Endothelial cell (in vitro differentiated cells): ENCODE measurements around the gene PCGF3. TPM values are rescaled to one million over a fixed set of nuclear protein-coding genes. Genes with fewer than 3 reads are reported as not detected.

Experiments
- DNase-seq: peaks from one replicate; pipeline ENCODE4 v3.0.0; 2021; ENCODE audit warnings: low spot score
- H3K27ac Mint-ChIP-seq: one replicate; pipeline ENCODE4 v1.8.0; 2021; ENCODE audit warnings: mixed read lengths, inconsistent platforms; ENCODE audit not compliant: unreplicated experiment
- H3K27me3 Mint-ChIP-seq: one replicate; pipeline ENCODE4 v1.8.0; 2021; ENCODE audit warnings: mild to moderate bottlenecking, moderate library complexity, mixed read lengths, inconsistent platforms; ENCODE audit not compliant: unreplicated experiment
- H3K36me3 Mint-ChIP-seq: one replicate; pipeline ENCODE4 v1.8.0; 2021; ENCODE audit warnings: mild to moderate bottlenecking, low read depth, mixed read lengths, inconsistent platforms; ENCODE audit not compliant: unreplicated experiment
- H3K4me1 Mint-ChIP-seq: one replicate; pipeline ENCODE4 v1.8.0; 2021; ENCODE audit warnings: mild to moderate bottlenecking, mixed read lengths, inconsistent platforms; ENCODE audit not compliant: unreplicated experiment
- H3K4me3 Mint-ChIP-seq: one replicate; pipeline ENCODE4 v1.8.0; 2021; ENCODE audit warnings: mild to moderate bottlenecking, mixed read lengths, inconsistent platforms; ENCODE audit not compliant: unreplicated experiment
- H3K9me3 Mint-ChIP-seq: one replicate; pipeline ENCODE4 v1.8.0; 2021; ENCODE audit warnings: mixed read lengths, inconsistent platforms; ENCODE audit not compliant: unreplicated experiment
- total RNA-seq: library from RNA; stranded (reverse); fragmentation: NEBNext Ultra II Directional; extraction: Animal tissue kit (Norgen Biotek cat#: 25700); gene quantifications from one replicate; pipeline ENCODE4 v1.2.1, GENCODE V29; 2021; ENCODE audit not compliant: unreplicated experiment
- TF ChIP-seq, protein P1 (sequence below): fragments of 200-600 bp; sonication (generic); IDR thresholded peaks from one replicate; pipeline ENCODE4 v1.5.0; 2021; ENCODE audit warnings: antibody characterized with exemption; ENCODE audit not compliant: unreplicated experiment

The PCGF3 gene
- total RNA-seq, 1 donor from 2014 or later = 84.5 TPM

DNA sequence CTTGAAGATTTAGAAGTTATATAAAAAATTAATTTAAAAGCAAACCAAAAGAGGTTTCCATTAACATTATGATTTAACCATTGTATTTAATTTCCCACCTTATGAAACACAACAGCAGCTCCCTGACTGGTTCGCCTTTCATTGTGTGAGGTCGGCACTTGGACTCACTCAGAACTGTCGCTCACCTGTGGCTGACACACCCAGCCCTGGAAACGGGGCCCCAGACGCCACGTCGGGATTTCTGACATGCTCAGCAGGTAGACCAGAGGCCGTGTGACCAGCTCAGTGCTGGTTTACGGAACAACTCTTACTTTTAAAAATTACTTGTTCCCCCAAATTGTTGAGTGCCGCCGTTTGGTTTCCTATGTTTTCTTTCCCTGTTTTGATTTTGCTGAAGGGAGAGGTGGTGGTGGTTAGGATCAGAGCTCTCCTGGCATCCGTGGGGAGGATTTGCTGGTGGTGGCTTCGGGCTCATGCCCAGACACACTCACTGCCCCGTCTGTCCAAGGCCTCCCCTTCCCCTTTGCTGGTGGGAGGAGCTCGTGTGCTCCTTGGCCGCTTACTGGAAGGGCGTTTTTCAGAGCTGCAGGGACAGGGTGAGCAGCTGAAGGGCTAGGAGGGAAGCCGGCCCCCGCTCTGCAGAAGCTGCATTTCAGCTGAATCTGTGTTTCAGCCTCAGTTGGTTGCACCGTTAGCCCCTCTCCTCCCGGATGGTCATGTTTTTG lies 61.1 kb downstream of the PCGF3 start:
- Mint-ChIP-seq H3K4me3 (peak overlapping the region; percentile 44), H3K27me3 (peaks cover 21% of the 10 kb centered on the region), H3K36me3 (peaks cover 57% of the 10 kb centered on the region), H3K27ac (peak overlapping the region; percentile 71), H3K4me1 (peaks cover 37% of the 10 kb centered on the region), H3K9me3 (no peaks in the 10 kb centered on the region)
- TF ChIP-seq, protein P1, sequence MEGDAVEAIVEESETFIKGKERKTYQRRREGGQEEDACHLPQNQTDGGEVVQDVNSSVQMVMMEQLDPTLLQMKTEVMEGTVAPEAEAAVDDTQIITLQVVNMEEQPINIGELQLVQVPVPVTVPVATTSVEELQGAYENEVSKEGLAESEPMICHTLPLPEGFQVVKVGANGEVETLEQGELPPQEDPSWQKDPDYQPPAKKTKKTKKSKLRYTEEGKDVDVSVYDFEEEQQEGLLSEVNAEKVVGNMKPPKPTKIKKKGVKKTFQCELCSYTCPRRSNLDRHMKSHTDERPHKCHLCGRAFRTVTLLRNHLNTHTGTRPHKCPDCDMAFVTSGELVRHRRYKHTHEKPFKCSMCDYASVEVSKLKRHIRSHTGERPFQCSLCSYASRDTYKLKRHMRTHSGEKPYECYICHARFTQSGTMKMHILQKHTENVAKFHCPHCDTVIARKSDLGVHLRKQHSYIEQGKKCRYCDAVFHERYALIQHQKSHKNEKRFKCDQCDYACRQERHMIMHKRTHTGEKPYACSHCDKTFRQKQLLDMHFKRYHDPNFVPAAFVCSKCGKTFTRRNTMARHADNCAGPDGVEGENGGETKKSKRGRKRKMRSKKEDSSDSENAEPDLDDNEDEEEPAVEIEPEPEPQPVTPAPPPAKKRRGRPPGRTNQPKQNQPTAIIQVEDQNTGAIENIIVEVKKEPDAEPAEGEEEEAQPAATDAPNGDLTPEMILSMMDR = no peak
- no peak for DNase-seq

DNA sequence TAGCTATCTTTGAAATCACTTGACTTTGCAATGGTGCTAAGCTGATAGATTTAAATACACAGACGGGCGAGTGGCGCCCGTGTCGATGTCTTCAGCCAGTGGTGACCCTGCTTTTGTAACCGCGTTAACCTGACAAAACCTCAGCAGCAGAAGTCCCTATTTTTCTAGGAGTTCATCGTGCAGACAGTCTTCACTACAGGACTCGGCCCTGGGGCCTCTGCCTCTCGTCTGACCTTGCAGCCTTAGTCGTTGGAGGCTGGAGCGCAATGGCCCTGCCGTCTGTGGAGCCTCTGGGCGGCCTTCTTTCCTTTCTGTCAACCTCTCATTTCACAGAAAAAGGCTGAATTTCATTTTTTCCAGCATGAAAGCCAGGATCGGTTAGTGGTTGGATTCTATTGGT lies 62.4 kb downstream of the PCGF3 start:
- DNase-seq = no peak
- Mint-ChIP-seq H3K9me3 (no peaks in the 10 kb centered on the region), H3K27ac (peak overlapping the region; percentile 48), H3K4me3 (no peak overlapping the region), H3K4me1 (peaks cover 25% of the 10 kb centered on the region), H3K27me3 (peaks cover 17% of the 10 kb centered on the region), H3K36me3 (peaks cover 49% of the 10 kb centered on the region)
- TF ChIP-seq, protein P1 = no peak

DNA sequence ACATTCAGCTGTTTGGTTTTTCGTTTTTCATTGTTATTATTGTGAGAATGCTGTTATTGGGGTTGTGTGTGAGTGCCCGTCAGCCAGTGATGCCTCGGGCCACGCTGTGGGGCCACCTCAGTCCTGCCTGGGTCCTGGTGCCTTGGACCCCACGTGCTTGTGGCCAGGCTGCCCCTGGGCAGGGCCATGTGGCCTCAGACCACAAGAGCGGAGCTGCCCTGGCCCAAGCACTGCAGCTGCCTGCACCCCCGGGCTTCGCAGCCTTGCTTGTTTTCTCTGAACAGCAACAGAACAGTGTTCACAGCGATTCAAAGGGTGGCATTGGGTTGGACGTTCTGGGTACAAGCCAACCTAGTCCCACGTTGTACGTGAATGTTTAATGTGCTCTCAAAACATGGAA lies 63.4 kb downstream of the PCGF3 start:
- Mint-ChIP-seq H3K27me3 (peaks cover 17% of the 10 kb centered on the region), H3K4me3 (no peak overlapping the region), H3K9me3 (no peaks in the 10 kb centered on the region), H3K36me3 (peaks cover 43% of the 10 kb centered on the region), H3K27ac (no peak overlapping the region), H3K4me1 (peaks cover 24% of the 10 kb centered on the region)
- TF ChIP-seq, protein P1 = no peak
- no peak for DNase-seq

- H3K27me3 Mint-ChIP-seq = peaks cover 17% of the 10 kb centered on the region
- H3K4me1 Mint-ChIP-seq = peaks cover 24% of the 10 kb centered on the region
- no peak for DNase-seq
- no peak overlapping the region for H3K27ac Mint-ChIP-seq
- peaks cover 48% of the 10 kb centered on the region for H3K36me3 Mint-ChIP-seq
- no peaks in the 10 kb centered on the region for H3K9me3 Mint-ChIP-seq
- TF ChIP-seq, protein P1 = no peak
- peak overlapping the region; percentile 47 for H3K4me3 Mint-ChIP-seq
Observed at GRCh38 chr4:769511-769910, 63.9 kb downstream of the PCGF3 start.

GRCh38 chr4:770022-770421 lies 64.4 kb downstream of the PCGF3 start:
- DNase-seq = no peak
- peaks cover 48% of the 10 kb centered on the region for H3K36me3 Mint-ChIP-seq
- no peak overlapping the region for H3K27ac Mint-ChIP-seq
- no peaks in the 10 kb centered on the region for H3K9me3 Mint-ChIP-seq
- peaks cover 22% of the 10 kb centered on the region for H3K4me1 Mint-ChIP-seq
- TF ChIP-seq, protein P1 = no peak
- peak overlapping the region; percentile 47 for H3K4me3 Mint-ChIP-seq
- peaks cover 14% of the 10 kb centered on the region for H3K27me3 Mint-ChIP-seq
